ENCODE measurements around the gene SULT1B1.

DNA sequence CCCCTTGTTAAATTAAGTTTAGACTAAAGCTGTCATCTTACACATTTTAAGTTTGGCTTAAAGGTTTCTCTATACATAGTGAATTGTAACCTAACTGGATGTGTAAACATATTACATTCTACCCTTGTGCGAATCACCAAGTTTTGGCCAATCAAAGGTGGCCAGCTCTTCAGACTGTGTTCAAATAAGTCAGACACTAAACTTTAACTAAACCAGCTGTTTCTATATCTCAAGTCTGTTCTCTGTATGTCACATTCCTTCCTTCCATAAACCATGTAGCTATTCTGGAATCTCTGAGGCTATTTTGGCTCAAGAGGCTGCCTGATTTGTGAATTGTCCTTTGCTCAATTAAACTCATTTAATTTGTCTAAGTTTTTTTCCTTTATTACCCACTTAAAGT, 6.7 kb downstream of the SULT1B1 start:
- no peak for TF ChIP-seq POLR2A (IDR thresholded peaks at IDR 0.05)
- TF ChIP-seq CTCF (IDR thresholded peaks at IDR 0.05), result no peak

Data from heart left ventricle (tissue), 13 donors.